DND-41 (cell line): ENCODE results near the gene TFR2.

Experiments
- CTCF ChIP-seq: IDR thresholded peaks from 2 replicates; pipeline ENCODE4 v1.5.1; 2012; ENCODE audit warnings: borderline replicate concordance, low read length, moderate library complexity, mild to moderate bottlenecking; ENCODE audit not compliant: poor library complexity, severe bottlenecking; ENCODE audit errors: extremely low read depth
- EZH2 ChIP-seq: IDR thresholded peaks from 3 replicates; pipeline ENCODE4 v1.6.1; 2012; ENCODE audit warnings: borderline replicate concordance, low read depth, mild to moderate bottlenecking, moderate library complexity, low read length, inconsistent platforms; ENCODE audit not compliant: severe bottlenecking

GRCh38 chr7:100613412-100614175 lies 27.8 kb downstream of the TFR2 start:
- no peak for TF ChIP-seq CTCF
- no peak for TF ChIP-seq EZH2
